Keratinocyte (primary cell): ENCODE measurements around the gene AIP. TPM values are rescaled to one million over a fixed set of nuclear protein-coding genes. Genes with fewer than 3 reads are reported as not detected.
A peak's percentile ranks its signal among the peaks of the same experiment; 100 is the strongest.

Experiments
- DNase-seq: peaks from one replicate; pipeline ENCODE4 v3.0.0-alpha.2; 2011; ENCODE audit warnings: low read depth, missing footprints, low spot score
- FAIRE-seq: peaks from 2 replicates; lab custom pipeline; 2011; peaks lifted over from hg19 to GRCh38; lab: Jason Lieb, UNC
- H2AFZ ChIP-seq: 2 replicates; pipeline ENCODE4 v1.6.0; 2012; ENCODE audit warnings: low read length, control low read depth, inconsistent platforms; ENCODE audit not compliant: control insufficient read depth
- H3K27ac ChIP-seq: 2 replicates; pipeline ENCODE4 v1.5.1; 2011; ENCODE audit warnings: low read length; ENCODE audit not compliant: control insufficient read depth, insufficient read depth
- H3K27me3 ChIP-seq: 3 replicates; pipeline ENCODE4 v1.6.0; 2011; ENCODE audit warnings: low read length; ENCODE audit not compliant: control insufficient read depth, insufficient read depth; ENCODE audit errors: extremely low read depth
- H3K36me3 ChIP-seq, 2 experiments: 2 replicates in 1 of 2; 3 replicates in 1 of 2; pipeline ENCODE4 v1.5.1; 2011; ENCODE audit warnings: low read length in 2 of 2, mild to moderate bottlenecking in 1 of 2; ENCODE audit not compliant: control insufficient read depth in 2 of 2, insufficient read depth in 2 of 2; ENCODE audit errors: extremely low read depth in 1 of 2
- H3K4me1 ChIP-seq: 3 replicates; pipeline ENCODE4 v1.5.1; 2011; ENCODE audit warnings: low read length; ENCODE audit not compliant: control insufficient read depth, insufficient read depth; ENCODE audit errors: extremely low read depth
- H3K4me2 ChIP-seq: 3 replicates; pipeline ENCODE4 v1.6.0; 2011; ENCODE audit warnings: low read depth, low read length; ENCODE audit not compliant: control insufficient read depth, insufficient read depth; ENCODE audit errors: extremely low read depth
- H3K4me3 ChIP-seq, 3 experiments: fragments of 200-600 bp in 1 of 3; sonication (generic) in 1 of 3; 2 replicates in 2 of 3; 3 replicates in 1 of 3; pipeline ENCODE4 v1.5.1; 2011 to 2016; ENCODE audit warnings: low read length in 3 of 3, mild to moderate bottlenecking in 3 of 3, control low read depth in 2 of 3, inconsistent platforms in 1 of 3, low read depth in 1 of 3, mixed read lengths in 1 of 3, mixed run types in 1 of 3, moderate library complexity in 1 of 3; ENCODE audit not compliant: control insufficient read depth in 2 of 3, insufficient read depth in 2 of 3; ENCODE audit errors: extremely low read depth in 1 of 3
- H3K79me2 ChIP-seq: 2 replicates; pipeline ENCODE4 v1.6.0; 2012; ENCODE audit warnings: low read length; ENCODE audit not compliant: control insufficient read depth, insufficient read depth
- H3K9ac ChIP-seq: 3 replicates; pipeline ENCODE4 v1.6.0; 2011; ENCODE audit warnings: low read length; ENCODE audit not compliant: control insufficient read depth, insufficient read depth; ENCODE audit errors: extremely low read depth
- H3K9me1 ChIP-seq: 3 replicates; pipeline ENCODE4 v1.6.0; 2011; ENCODE audit warnings: low read length; ENCODE audit not compliant: control insufficient read depth, insufficient read depth; ENCODE audit errors: extremely low read depth
- H3K9me3 ChIP-seq: 2 replicates; pipeline ENCODE4 v1.5.1; 2012; ENCODE audit warnings: low read depth, low read length; ENCODE audit not compliant: control insufficient read depth
- H4K20me1 ChIP-seq: 3 replicates; pipeline ENCODE4 v1.6.0; 2011; ENCODE audit warnings: low read length; ENCODE audit not compliant: control insufficient read depth, insufficient read depth; ENCODE audit errors: extremely low read depth
- CTCF ChIP-seq, 3 experiments: IDR thresholded peaks in 1 of 3; conservative IDR thresholded peaks in 1 of 3; optimal IDR thresholded peaks in 1 of 3; 2 replicates in 2 of 3; 3 replicates in 1 of 3; pipeline versions ENCODE3 to v1.5.1; 2011; ENCODE audit warnings: low read length in 3 of 3, mild to moderate bottlenecking in 3 of 3, moderate library complexity in 2 of 3, control low read depth in 1 of 3, inconsistent platforms in 1 of 3; ENCODE audit not compliant: insufficient read depth in 2 of 3; ENCODE audit errors: extremely low read depth in 1 of 3
- EZH2 ChIP-seq: IDR thresholded peaks from one replicate; pipeline ENCODE4 v1.6.1; 2012; ENCODE audit warnings: inconsistent platforms, mild to moderate bottlenecking, low read length, moderate library complexity
- dilution Hi-C: fragments of 300-500 bp; cut with MboI; formaldehyde crosslinking; loops from one replicate; pipeline ENCODE4 v1.7.0; 2020; ENCODE audit warnings: low sequenced_read_pairs; ENCODE audit not compliant: extremely low pct_ligation_motif_present
- polyA plus RNA-seq, 5 experiments: library from polyadenylated mRNA; depleted of rRNA in 3 of 5; stranded (reverse) in 3 of 5; stranded (forward) in 1 of 5; unstranded in 1 of 5; fragments of >200 nt; gene quantifications; 1 replicate in 1 of 5; 2 replicates in 3 of 5; 3 replicates in 1 of 5; pipeline versions ENCODE4 v1.2.1 to v1.2.3, GENCODE V29; 2011 to 2012; ENCODE audit warnings: missing spikeins in 2 of 5, low read depth in 1 of 5, low replicate concordance in 1 of 5

AIP gene
- polyA plus RNA-seq, 1 donor (not counting 4 experiments of a cell fraction or from before 2014, with no cell fraction given), result 32.5 TPM

- Histone ChIP-seq H3K9me1 (no peaks in the 10 kb centered on the region), H3K36me3 (peaks cover 5 to 11% of the 10 kb centered on the region in 2 experiments), H4K20me1 (no peaks in the 10 kb centered on the region), H3K4me1 (peaks cover 27% of the 10 kb centered on the region), H3K27me3 (no peaks in the 10 kb centered on the region), H3K4me2 (peak within 1 kb of the TSS; percentile 87), H3K4me3 (peak within 1 kb of the TSS; percentile 82 to 92 (median 89)), H3K79me2 (peaks cover 15% of the 10 kb centered on the region), H3K9me3 (no peaks in the 10 kb centered on the region), H3K27ac (peak within 1 kb of the TSS; percentile 79), H2AFZ (peak within 1 kb of the TSS; percentile 49), H3K9ac (peak within 1 kb of the TSS; percentile 73)
- no peak for FAIRE-seq
- dilution Hi-C loops, result no loop called here
- no peak for DNase-seq
- TF ChIP-seq EZH2 (no peak), CTCF (optimal IDR thresholded peaks at IDR 0.05 in 1 of 3, IDR thresholded peaks at IDR 0.05 in 1 of 3, conservative IDR thresholded peaks at IDR 0.05 in 1 of 3; ENCODE audit: extremely low read depth in 1 of 3, insufficient read depth in 2 of 3, low read length in 3 of 3) (no peak)
Observed at GRCh38 chr11:67504950-67505581, 22.2 kb downstream of the AIP start, which contains the start of gene PITPNM1. Gene PITPNM1, minus strand, starts transcription at chr11:67505363. Its CDS starts 1,183 bp downstream, at chr11:67504180.

- peaks cover 0 to 8% of the 10 kb centered on the region in 2 experiments for H3K36me3 ChIP-seq
- H4K20me1 ChIP-seq, result no peaks in the 10 kb centered on the region
- H3K9ac ChIP-seq, result peak overlapping the region; percentile 73
- no peaks in the 10 kb centered on the region for H3K9me3 ChIP-seq
- DNase-seq (peak; percentile 94), FAIRE-seq (peak; percentile 97)
- H3K4me1 ChIP-seq, result peaks cover 27% of the 10 kb centered on the region
- TF ChIP-seq EZH2, result no peak
- TF ChIP-seq CTCF (optimal IDR thresholded peaks at IDR 0.05 in 1 of 3, IDR thresholded peaks at IDR 0.05 in 1 of 3, conservative IDR thresholded peaks at IDR 0.05 in 1 of 3; ENCODE audit: extremely low read depth in 1 of 3, insufficient read depth in 2 of 3, low read length in 3 of 3), result peak; percentile 86 to 99 (median 92)
- H3K79me2 ChIP-seq, result peaks cover 15% of the 10 kb centered on the region
- peak overlapping the region; percentile 79 for H3K27ac ChIP-seq
- H2AFZ ChIP-seq, result peak overlapping the region; percentile 1
- dilution Hi-C loops, result no loop called here
- H3K27me3 ChIP-seq, result no peaks in the 10 kb centered on the region
- H3K4me2 ChIP-seq, result peak overlapping the region; percentile 87
- H3K9me1 ChIP-seq, result no peaks in the 10 kb centered on the region
- peak overlapping the region; percentile 63 to 92 (median 82) for H3K4me3 ChIP-seq
Observed at GRCh38 chr11:67505605-67506396, 23.0 kb downstream of the AIP start.
